Stimulated activated CD4-positive, alpha-beta T cell treated with anti-CD3 and anti-CD28 coated beads, TNF-alpha, amount 100 ng/mL, for 1 hour (primary cell): ENCODE results near the gene TP53TG3D.
A peak's percentile ranks its signal among the peaks of the same experiment; 100 is the strongest.
"Not testable (repeated sequence)": the region's sequence is repeated elsewhere in the genome, so short reads cannot be mapped to it uniquely, and the experiment has no call there.

Source experiments
- DNase-seq, 3 donors: peaks; one replicate each; pipeline ENCODE4 v3.0.0-alpha.2; 2020; ENCODE audit warnings: low read depth in 3 of 3, low spot score in 1 of 3

The TP53TG3D gene

GRCh38 chr16:32252986-32253385 lies at the start of gene TP53TG3D:
Gene TP53TG3D (plus strand): TSS chr16:32253286. CDS start chr16:32253354, 68 bp downstream.
- DNase-seq: not testable (repeated sequence)

- peak in 1 of 3 donors; percentile 13 for DNase-seq
These were observed 421 bp downstream of the TP53TG3D start for GRCh38 chr16:32253507-32253906.

- not testable (repeated sequence) for DNase-seq
These were observed 8.4 kb downstream of the TP53TG3D start for GRCh38 chr16:32261526-32261925.

GRCh38 chr16:32263552-32263951 lies 10.5 kb downstream of the TP53TG3D start:
- not testable (repeated sequence) for DNase-seq

GRCh38 chr16:32281910-32282309 lies 28.8 kb downstream of the TP53TG3D start:
- not testable (repeated sequence) for DNase-seq

- DNase-seq: not testable (repeated sequence)
These were observed 29.9 kb downstream of the TP53TG3D start for GRCh38 chr16:32283024-32283423.

GRCh38 chr16:32283917-32284495 lies 30.9 kb downstream of the TP53TG3D start:
- DNase-seq: not testable (repeated sequence)

- DNase-seq: not testable (repeated sequence)
These were observed 32.0 kb downstream of the TP53TG3D start for GRCh38 chr16:32284800-32285796.

GRCh38 chr16:32286193-32286592 lies 33.1 kb downstream of the TP53TG3D start:
- not testable (repeated sequence) for DNase-seq

- DNase-seq: not testable (repeated sequence)
These were observed 34.7 kb downstream of the TP53TG3D start for GRCh38 chr16:32287743-32288142.

GRCh38 chr16:32289197-32289596 lies 36.1 kb downstream of the TP53TG3D start:
- DNase-seq: not testable (repeated sequence)

GRCh38 chr16:32302776-32303175 lies 49.7 kb downstream of the TP53TG3D start:
- not testable (repeated sequence) for DNase-seq
